Skeletal muscle satellite cell (primary cell): ENCODE measurements around the gene VSIR.

Experiments
- H3K27me3 ChIP-seq: 2 replicates; pipeline ENCODE4 v1.7.0; 2013; ENCODE audit warnings: low read length; ENCODE audit not compliant: control insufficient read depth, insufficient read depth
- H3K36me3 ChIP-seq: 2 replicates; pipeline ENCODE4 v1.7.0; 2013; ENCODE audit warnings: mild to moderate bottlenecking, control low read depth, low read length; ENCODE audit not compliant: insufficient read depth
- H3K4me1 ChIP-seq: 2 replicates; pipeline ENCODE4 v1.7.0; 2013; ENCODE audit warnings: low read length; ENCODE audit not compliant: control insufficient read depth, insufficient read depth
- H3K4me2 ChIP-seq: 2 replicates; pipeline ENCODE4 v1.7.0; 2013; ENCODE audit warnings: mild to moderate bottlenecking, low read length
- H3K4me3 ChIP-seq: 2 replicates; pipeline ENCODE4 v1.7.0; 2013; ENCODE audit warnings: low read length
- H3K9ac ChIP-seq: 2 replicates; pipeline ENCODE4 v1.7.0; 2013; ENCODE audit warnings: mild to moderate bottlenecking, low read depth, low read length, moderate library complexity
- H3K9me3 ChIP-seq: replicated peaks from 2 replicates; pipeline ENCODE4 v1.7.0; 2013; ENCODE audit warnings: mild to moderate bottlenecking, control low read depth, low read length

The VSIR gene

DNA sequence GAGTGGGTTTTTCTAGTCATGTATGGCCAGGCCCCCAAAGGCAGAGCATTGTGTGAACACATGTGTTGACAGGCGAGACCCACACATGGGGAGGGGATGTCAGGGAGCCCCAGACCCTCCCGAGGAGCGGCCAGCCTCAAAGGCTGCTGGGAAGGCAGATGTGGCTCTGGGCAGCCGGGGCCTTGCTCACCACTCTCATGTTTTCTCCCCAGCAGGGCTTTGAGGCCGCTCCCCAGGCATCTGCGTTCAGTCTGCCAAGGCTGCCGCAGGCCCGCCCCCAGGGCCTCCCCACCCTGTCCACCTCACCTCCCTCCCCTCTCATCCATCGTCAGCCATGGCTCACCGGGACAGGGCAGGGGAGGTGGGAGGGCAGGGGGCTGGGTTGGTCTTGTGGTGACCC is 16.6 kb upstream of the VSIR start:
- no peaks in the 10 kb centered on the region for H3K9me3 ChIP-seq

DNA sequence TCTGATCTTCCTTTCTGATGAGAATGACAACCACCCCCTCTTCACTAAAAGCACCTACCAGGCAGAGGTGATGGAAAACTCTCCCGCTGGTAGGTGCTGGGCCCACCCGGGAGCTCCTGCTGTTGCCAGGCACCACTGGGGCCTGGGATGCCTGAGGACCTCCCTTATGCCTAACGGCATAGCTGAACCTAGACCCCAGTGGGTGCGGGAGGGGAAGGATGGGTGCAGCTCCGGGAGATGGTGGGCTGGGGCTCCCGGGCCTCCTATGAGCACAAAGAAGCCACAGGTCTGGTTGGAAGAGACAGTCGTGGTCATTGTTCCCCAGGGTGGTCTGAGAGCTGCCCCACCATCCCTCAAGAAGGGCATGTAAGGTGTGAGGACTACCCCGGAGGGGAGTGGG is 15.6 kb upstream of the VSIR start:
- H3K4me2 ChIP-seq: no peak overlapping the region
- no peaks in the 10 kb centered on the region for H3K36me3 ChIP-seq
- no peaks in the 10 kb centered on the region for H3K9me3 ChIP-seq
- H3K27me3 ChIP-seq: peaks cover 33% of the 10 kb centered on the region
- no peak overlapping the region for H3K4me3 ChIP-seq
- H3K4me1 ChIP-seq: no peaks in the 10 kb centered on the region
- H3K9ac ChIP-seq: no peak overlapping the region

More for the DNA sequence above, 16.6 kb upstream of the VSIR start:
- H3K27me3 ChIP-seq: peaks cover 33% of the 10 kb centered on the region
- no peaks in the 10 kb centered on the region for H3K4me1 ChIP-seq
- no peak overlapping the region for H3K9ac ChIP-seq
- H3K4me3 ChIP-seq: no peak overlapping the region
- no peak overlapping the region for H3K4me2 ChIP-seq
- no peaks in the 10 kb centered on the region for H3K36me3 ChIP-seq

DNA sequence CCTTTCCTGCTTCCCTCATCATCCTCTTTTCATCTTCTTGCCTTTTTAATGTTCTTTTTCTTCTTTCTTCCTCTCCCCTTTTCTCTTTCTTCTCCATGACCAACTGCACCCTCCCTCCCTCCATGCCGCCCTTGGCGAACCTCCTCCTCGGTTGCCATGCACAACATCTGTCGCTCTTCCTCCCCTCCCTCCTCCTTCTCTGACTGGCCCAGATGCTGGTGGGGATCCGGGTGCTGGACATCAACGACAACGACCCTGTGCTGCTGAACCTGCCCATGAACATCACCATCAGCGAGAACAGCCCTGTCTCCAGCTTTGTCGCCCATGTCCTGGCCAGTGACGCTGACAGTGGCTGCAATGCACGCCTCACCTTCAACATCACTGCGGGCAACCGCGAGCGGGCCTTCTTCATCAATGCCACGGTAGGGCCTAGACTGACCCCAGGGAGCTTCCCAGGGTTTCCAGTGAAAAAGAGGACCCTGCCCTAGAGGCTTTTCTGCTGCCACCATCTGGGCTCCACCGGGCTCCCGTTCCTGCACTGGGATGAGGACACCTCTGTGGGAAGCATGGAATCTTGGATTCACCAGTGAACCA is 11.5 kb upstream of the VSIR start:
- Histone ChIP-seq H3K4me2 (no peak overlapping the region), H3K27me3 (peaks cover 48% of the 10 kb centered on the region), H3K9ac (no peak overlapping the region), H3K4me3 (no peak overlapping the region), H3K4me1 (no peaks in the 10 kb centered on the region), H3K36me3 (no peaks in the 10 kb centered on the region), H3K9me3 (no peaks in the 10 kb centered on the region)

DNA sequence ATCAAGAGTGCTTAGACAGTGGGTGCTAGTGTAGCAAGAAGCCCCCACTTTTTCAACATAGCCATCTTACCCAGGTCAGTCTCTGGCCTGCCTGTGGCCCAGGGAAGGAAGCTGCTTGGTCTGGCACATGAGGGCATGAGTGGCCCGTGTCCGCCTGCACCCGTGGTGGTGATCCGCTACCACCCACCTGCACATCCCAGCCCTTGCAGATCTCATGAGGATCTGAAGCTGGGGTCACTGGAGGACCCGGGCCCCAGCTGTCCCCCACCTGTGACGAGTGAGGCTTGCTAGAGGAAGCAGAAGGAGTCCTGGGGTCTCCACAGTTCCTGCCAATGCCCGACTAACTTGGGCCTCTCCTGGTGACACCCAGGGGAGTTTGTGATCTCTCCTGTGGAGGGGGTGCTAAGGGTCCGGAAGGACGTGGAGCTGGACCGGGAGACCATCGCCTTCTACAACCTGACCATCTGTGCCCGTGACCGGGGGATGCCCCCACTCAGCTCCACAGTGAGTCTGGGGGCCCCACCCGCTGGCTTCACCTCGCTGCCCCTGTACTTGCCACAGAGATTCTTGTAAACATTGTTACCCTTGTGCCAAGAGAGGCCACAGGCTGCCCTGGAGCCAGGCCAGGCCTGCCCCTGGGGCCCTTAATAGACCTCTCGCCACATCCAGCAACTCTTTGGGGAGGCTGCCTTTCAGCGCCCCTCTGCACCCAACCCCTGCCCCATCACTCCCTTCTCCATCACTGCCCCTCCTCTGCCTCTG is 10.8 kb upstream of the VSIR start:
- no peak overlapping the region for H3K9ac ChIP-seq
- H3K4me3 ChIP-seq: no peak overlapping the region
- no peaks in the 10 kb centered on the region for H3K36me3 ChIP-seq
- no peaks in the 10 kb centered on the region for H3K4me1 ChIP-seq
- H3K9me3 ChIP-seq: no peaks in the 10 kb centered on the region
- H3K27me3 ChIP-seq: peaks cover 49% of the 10 kb centered on the region
- no peak overlapping the region for H3K4me2 ChIP-seq

DNA sequence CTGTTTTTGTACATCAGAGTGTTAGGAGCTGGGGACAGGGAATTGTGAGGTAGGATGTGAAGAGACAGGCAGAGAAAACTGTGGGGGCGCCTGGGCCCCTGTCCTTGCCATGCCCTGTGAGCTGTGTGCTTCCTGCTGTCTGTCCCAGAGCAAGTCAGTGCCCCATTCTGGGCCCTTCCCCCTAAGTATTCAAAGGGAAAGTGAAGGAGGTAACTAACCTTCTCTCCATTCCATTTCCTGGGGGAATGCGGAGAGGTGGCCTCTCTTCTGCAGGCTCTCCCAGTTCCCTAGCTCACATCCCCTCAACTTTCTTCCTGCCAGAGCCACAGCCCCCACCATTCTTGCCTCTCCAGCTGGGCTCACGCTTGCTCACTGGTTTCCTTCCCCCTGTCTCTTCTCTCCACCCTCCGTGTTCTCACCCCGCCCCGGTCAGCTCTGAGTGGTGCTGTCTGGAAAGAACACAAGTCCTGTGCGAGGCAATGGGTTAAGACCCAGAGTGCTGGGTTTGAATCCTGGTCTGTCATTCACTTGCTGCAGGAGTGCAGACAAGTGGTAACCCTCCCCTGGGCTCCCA is 9.7 kb upstream of the VSIR start:
- no peak overlapping the region for H3K4me2 ChIP-seq
- no peaks in the 10 kb centered on the region for H3K9me3 ChIP-seq
- H3K9ac ChIP-seq: no peak overlapping the region
- H3K36me3 ChIP-seq: no peaks in the 10 kb centered on the region
- no peak overlapping the region for H3K4me3 ChIP-seq
- no peaks in the 10 kb centered on the region for H3K4me1 ChIP-seq
- peaks cover 52% of the 10 kb centered on the region for H3K27me3 ChIP-seq

DNA sequence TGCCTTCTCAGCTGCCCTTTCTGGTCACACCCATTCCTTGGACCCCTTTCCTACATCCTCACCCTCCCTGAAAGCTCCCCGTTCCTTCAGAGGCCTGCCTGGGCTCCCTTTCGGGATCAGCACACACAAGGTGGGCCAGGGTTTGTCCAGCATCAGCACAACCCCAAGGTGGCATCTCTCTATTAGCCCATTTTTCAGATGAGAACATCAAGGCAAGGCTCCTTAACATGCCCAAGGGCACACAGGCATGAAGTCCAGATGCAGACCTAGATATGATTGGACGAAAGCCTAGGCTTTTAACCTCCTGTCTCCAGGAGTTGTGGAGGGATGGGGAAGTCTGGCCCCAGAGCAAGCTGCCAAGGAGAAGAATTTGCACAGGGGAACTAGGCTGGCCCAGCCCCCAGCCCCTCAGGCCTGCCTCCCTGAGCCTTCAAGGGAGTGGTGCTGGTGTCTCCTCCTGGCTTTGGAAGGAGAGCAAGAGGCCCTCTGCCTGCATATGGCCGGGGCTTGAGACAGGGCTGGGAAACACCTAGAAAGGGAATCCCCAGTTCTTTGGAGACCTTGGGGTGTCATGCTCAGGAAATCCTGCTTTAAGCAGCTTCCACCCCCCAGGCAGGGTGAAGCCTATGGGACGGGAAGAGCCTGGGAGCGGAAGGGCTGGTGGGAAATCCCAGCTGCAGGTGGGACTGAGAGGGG is 9.0 kb upstream of the VSIR start:
- H3K4me2 ChIP-seq: no peak overlapping the region
- H3K9me3 ChIP-seq: no peaks in the 10 kb centered on the region
- no peak overlapping the region for H3K4me3 ChIP-seq
- no peak overlapping the region for H3K9ac ChIP-seq
- no peaks in the 10 kb centered on the region for H3K36me3 ChIP-seq
- no peaks in the 10 kb centered on the region for H3K4me1 ChIP-seq
- H3K27me3 ChIP-seq: peaks cover 52% of the 10 kb centered on the region

DNA sequence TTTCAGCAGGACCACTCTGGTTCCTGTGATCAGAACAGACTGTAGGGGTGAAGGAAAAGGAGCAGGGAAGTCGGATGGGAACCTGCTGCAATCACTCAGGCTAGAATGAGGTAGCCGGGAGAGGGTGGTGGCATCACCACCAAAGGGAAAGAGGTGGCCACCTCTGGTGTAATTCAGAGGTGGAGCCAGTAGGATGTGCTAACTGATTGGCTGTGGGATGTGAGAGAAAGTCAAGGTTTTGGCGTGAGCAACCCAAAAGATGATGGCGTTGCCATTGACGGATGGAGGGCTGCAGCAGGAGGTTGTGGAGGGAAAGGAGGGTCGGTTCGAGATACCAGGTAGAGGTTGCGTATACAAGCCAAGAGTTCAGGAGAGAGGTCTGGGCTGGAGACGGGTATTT is 7.4 kb upstream of the VSIR start:
- no peaks in the 10 kb centered on the region for H3K4me1 ChIP-seq
- H3K36me3 ChIP-seq: no peaks in the 10 kb centered on the region
- H3K4me2 ChIP-seq: no peak overlapping the region
- H3K4me3 ChIP-seq: no peak overlapping the region
- peaks cover 41% of the 10 kb centered on the region for H3K27me3 ChIP-seq
- no peak overlapping the region for H3K9ac ChIP-seq
- H3K9me3 ChIP-seq: no peaks in the 10 kb centered on the region

DNA sequence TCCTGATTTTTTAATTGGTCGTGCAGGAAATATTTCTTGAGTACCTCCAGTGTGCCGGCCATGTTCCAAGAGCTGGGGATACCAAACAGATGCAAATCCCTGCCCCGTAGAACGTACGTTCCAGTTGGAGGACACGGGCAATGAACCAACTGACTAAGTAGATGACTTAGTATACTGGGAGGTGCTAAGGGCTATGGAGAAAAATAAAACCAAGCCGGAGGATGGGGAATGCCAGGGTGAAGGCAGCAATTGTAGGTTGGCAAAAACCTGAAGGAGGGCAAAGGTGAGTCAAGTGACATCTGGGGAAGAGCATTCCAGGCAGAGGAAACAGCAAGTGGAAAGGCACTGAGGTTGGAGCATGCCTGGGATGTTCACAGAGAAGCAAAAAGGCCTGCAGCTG is 6.8 kb upstream of the VSIR start:
- Histone ChIP-seq H3K27me3 (peaks cover 35% of the 10 kb centered on the region), H3K9ac (no peak overlapping the region), H3K36me3 (no peaks in the 10 kb centered on the region), H3K4me1 (no peaks in the 10 kb centered on the region), H3K4me3 (no peak overlapping the region), H3K9me3 (no peaks in the 10 kb centered on the region), H3K4me2 (no peak overlapping the region)

DNA sequence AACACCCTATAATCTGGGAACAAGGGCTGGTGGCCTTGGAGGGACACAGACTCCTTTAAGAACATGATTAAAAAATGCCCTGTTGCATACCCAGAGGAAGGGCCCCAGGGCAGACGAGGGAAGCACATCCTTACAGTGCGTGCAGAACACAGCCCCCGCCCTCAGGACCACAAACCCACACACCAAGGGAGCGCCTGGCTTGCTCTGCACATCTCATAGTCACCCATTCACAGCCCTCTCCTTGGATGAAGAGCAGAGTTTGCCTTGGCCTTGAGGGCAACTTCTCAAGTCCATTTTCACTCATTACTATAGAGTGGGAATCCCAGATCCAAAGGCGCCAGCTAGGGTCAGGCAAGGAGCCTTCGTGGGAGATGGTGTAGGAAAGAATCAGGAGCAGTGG is 6.3 kb upstream of the VSIR start:
- no peaks in the 10 kb centered on the region for H3K36me3 ChIP-seq
- peaks cover 31% of the 10 kb centered on the region for H3K27me3 ChIP-seq
- no peak overlapping the region for H3K4me3 ChIP-seq
- peaks cover under 1% of the 10 kb centered on the region for H3K4me1 ChIP-seq
- no peak overlapping the region for H3K4me2 ChIP-seq
- H3K9me3 ChIP-seq: no peaks in the 10 kb centered on the region
- no peak overlapping the region for H3K9ac ChIP-seq

DNA sequence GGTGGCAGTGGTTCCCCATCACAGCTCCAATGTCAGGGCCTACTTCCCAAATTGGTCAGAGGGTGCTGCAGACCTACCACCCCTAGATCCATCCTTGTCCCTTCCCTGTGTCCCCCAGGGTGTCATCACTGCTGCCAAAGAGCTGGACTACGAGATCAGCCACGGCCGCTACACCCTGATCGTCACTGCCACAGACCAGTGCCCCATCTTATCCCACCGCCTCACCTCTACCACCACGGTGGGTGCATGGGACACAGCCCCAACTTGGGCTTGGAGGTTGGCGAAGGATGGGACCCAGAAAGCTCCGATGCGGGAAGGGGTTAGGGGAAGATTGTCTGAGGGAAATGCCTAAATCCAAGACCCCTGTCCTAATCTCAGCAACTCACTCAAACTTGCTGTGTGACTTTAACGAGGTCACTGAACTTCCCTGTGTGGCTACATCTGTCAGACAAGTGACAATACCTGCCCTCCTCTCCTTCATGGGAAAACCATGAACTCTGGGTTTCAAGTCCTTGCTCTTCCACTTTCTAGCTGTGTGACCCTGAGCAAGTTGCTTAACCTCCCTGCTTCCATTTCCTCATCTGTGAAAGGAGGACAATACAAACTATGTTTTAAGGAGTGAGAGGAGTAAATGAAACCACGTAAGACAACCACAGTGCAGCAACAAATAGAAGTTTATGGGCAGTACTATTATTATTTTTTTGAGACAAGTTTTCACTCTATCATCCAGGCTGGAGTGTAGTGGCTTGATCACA is 4.9 kb upstream of the VSIR start:
- Histone ChIP-seq H3K9ac (no peak overlapping the region), H3K4me2 (no peak overlapping the region), H3K27me3 (peaks cover 21% of the 10 kb centered on the region), H3K36me3 (no peaks in the 10 kb centered on the region), H3K4me3 (no peak overlapping the region), H3K4me1 (peaks cover 12% of the 10 kb centered on the region), H3K9me3 (no peaks in the 10 kb centered on the region)
